ENCODE results near the gene KRTAP10-7.
"Not testable (repeated sequence)": the region's sequence is repeated elsewhere in the genome, so short reads cannot be mapped to it uniquely, and the experiment has no call there.

KRTAP10-7 gene

GRCh38 chr21:44637018-44637850 lies 36.8 kb downstream of the KRTAP10-7 start, which contains the start of gene KRTAP10-10:
Gene KRTAP10-10, plus strand, starts transcription at chr21:44637356. Its CDS starts 62 bp downstream, at chr21:44637418.
- DNase-seq: no peak

GRCh38 chr21:44637851-44638348 lies 37.5 kb downstream of the KRTAP10-7 start:
- DNase-seq: not testable (repeated sequence)

GRCh38 chr21:44638506-44639330 lies 38.3 kb downstream of the KRTAP10-7 start:
- not testable (repeated sequence) for DNase-seq

- no peak for DNase-seq
These were observed 38.9 kb downstream of the KRTAP10-7 start for GRCh38 chr21:44639331-44639655.

GRCh38 chr21:44640761-44641160 lies 40.4 kb downstream of the KRTAP10-7 start:
- no peak for DNase-seq

- no peak for DNase-seq
These were observed 43.4 kb downstream of the KRTAP10-7 start for GRCh38 chr21:44643741-44644310.

- DNase-seq: no peak
These were observed 44.5 kb downstream of the KRTAP10-7 start for GRCh38 chr21:44644878-44645277.

- DNase-seq: not testable (repeated sequence)
These were observed 46.2 kb downstream of the KRTAP10-7 start, which contains the start of gene KRTAP10-11 for GRCh38 chr21:44646366-44647221. Gene KRTAP10-11, plus strand, starts transcription at chr21:44646414. Its CDS starts 45 bp downstream, at chr21:44646459.

GRCh38 chr21:44647222-44647552 lies 46.8 kb downstream of the KRTAP10-7 start:
- DNase-seq: no peak

- DNase-seq: no peak
These were observed 48.3 kb downstream of the KRTAP10-7 start for GRCh38 chr21:44648557-44649311.

- DNase-seq: no peak
These were observed 49.2 kb downstream of the KRTAP10-7 start for GRCh38 chr21:44649521-44650100.

- DNase-seq: no peak
These were observed 50.0 kb downstream of the KRTAP10-7 start for GRCh38 chr21:44650265-44650972.

- no peak for DNase-seq
These were observed 50.7 kb downstream of the KRTAP10-7 start for GRCh38 chr21:44650973-44651675.

Data from NCI-H2029 treated with DMSO at 0.1 percent for 48 hours (cell line).